EH (cell line): Measurements from ENCODE around the gene FBXW2.
A peak's percentile ranks its signal among the peaks of the same experiment; 100 is the strongest.
"Not testable (repeated sequence)": the region's sequence is repeated elsewhere in the genome, so short reads cannot be mapped to it uniquely, and the experiment has no call there.

ENCODE experiments used
- DNase-seq: peaks from one replicate; pipeline ENCODE4 v3.0.0-alpha.2; 2015; ENCODE audit warnings: low read depth

FBXW2 gene, protein sequence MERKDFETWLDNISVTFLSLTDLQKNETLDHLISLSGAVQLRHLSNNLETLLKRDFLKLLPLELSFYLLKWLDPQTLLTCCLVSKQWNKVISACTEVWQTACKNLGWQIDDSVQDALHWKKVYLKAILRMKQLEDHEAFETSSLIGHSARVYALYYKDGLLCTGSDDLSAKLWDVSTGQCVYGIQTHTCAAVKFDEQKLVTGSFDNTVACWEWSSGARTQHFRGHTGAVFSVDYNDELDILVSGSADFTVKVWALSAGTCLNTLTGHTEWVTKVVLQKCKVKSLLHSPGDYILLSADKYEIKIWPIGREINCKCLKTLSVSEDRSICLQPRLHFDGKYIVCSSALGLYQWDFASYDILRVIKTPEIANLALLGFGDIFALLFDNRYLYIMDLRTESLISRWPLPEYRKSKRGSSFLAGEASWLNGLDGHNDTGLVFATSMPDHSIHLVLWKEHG

DNA sequence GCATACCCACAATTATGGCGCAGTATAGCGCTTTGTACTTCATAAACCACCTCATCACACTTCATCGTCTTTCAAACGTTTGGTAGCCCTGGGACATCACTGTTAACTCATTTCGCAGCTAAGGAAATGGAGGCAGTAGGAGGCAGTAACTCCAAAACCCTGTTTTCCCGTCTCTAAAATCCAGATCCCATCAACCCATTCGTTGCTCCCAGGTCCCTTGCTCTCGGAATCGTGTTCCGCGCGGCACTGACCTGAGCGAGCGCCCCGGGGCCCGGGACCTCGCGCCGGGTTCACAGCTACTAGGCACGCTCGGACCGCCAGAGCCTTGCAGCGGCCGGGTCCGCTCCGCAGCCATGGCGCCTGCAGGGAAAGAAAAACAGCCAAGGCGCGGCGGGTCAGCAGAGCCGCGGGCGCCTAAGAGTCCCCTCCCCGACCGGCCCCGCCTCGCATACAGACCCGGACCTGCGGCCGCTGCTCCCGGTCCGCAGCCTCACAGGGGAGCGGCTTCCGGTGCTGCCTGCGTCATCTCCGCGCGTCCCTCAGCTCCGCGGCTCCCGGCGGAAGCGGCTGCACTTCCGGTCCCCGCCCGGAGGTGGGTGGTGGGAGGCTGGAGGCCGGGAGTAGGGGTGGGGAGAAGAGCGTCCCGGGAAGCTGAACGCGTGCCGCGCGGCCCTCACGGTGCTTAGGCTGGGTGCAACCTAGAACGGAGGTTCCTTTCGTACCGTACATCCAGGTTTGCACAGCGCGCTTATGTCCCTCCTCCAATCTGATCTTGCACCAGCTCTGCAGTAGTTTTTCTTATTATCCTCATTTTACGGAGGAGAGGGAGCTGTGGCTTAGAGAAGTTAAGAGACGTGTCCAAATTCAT lies at the start of gene FBXW2:
Gene FBXW2 (minus strand): TSS at position 519 of the 868 bp plus-strand sequence. CDS start 5,158 bp downstream, outside the sequence.
- DNase-seq = peak; percentile 91

DNA sequence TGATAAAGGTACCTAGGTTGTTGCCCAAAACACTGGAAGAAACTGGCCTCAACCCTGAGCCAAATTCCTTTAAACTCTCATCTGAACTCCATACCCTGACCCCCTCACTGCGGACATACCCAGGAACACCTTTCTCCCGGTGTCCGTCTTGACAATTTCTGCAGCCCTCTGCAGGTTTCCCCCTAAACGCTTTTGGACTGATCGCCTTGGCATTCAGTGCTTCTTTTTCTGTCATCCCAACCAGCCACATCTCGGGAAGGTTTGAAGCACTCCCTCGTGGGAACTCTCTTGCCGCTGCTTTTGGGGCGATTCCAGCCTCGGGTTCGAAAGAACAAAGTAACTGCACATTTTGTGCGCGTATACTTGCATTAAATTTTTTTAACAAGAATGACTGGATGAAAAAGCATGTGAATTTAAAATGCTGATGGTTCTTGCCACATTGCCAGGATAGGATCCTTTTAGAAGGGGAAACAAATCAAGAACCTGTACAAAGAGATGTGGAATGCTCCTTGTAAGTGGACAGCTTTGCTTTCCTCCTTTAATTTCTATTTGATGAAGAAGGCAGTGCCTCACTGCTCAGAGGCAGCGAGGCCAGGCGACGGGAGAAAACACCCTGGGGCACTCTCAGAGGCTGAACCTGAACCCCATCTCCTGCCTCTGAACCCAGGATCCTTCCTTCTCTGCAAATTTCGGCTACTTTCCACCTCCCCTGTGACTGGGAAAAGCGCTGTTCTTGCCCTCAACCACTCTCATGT lies 48.9 kb upstream of the FBXW2 start:
- DNase-seq = peak; percentile 42

DNA sequence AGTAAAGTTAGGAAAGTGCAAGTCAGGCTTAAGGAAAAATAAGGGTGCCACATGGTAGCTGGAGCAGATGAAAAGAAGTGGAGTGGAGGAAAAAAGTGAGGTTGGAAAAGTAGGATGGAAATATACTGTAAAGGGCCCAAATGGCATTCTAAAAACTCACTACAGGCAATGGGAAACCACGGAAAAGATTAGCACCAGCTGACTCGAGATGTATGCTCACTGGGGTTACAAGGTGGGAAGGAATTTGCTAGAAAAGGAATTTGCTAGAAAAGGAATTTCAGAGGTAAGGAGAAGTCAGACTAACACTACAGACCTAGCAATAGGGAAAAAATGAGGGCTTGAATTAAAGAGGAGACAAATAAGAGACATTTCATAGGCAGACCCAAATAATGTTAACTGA lies 45.9 kb upstream of the FBXW2 start:
- peak; percentile 36 for DNase-seq

DNA sequence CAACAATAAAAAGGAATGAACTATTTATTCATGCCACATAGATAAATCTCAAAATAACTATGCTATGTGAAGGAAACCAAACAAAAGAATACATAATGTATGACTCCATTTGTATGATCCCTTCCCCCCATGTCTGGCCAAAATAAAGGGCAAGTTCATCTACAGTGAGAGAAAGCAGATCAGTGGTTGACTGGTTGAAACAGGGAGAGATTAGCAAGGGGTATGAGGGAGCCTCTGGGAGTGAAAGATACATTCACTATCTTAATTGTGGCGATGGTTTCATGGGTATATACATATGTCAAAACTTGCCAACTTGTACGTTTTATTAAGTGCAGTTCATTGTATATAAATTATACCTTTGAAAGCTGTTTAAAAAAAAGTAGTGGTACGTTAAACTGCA lies 44.7 kb upstream of the FBXW2 start:
- DNase-seq = no peak

DNA sequence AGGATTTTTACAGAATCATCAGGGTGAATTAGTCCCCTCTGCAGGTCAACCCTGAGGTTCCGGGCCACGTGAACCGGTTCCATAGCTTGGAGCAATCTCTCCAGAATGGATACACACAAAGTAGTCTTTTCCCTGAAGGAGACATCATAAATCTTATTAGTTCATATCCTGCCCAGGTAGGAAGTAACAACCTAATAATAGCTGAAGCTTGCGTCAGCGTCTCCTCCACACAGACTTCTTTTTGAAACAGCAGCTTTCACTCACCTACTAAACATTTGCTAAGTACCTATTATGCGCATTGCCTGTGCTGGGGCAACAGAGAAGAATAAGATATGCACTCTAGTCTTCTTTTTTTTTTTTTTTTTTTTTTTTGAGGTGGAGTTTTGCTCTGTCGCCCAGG lies 40.1 kb upstream of the FBXW2 start:
- no peak for DNase-seq

DNA sequence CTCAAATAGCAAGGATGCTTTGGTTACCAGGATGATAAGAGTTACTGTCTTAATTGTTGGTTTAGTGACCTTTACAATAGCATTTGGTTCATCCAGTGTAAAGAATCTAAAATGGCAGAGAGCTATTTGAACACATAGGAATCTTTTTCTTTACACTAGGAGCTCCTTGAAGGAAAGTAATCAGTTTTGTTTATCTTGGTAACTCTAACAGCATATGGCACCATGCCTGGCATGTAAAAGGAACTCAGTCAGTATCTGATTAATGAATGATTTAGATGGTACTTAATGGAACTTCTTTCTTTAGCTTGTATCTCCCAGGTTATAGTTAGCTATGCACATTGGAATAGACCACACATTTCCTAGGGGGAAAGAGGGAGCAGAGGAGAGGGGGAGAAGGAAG lies 39.6 kb upstream of the FBXW2 start:
- peak; percentile 30 for DNase-seq

DNA sequence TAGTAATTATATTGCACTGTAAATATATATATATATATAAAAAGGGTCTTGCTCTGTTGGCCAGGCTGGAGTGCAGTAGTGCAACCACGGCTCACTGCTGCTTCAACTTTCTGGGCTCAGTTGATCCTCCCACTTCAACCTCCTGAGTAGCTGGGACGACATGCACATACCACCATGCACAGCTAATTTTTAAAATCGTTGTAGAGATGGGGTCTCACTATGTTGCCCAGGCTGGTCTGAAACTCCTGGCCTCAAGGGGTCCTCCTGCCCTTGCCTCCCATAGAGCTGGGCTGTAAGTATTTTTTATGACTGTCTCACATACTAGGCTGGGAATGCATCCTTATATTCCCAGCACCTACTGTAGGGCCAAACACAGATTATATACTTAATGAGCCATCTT lies 37.6 kb upstream of the FBXW2 start:
- DNase-seq = no peak

DNA sequence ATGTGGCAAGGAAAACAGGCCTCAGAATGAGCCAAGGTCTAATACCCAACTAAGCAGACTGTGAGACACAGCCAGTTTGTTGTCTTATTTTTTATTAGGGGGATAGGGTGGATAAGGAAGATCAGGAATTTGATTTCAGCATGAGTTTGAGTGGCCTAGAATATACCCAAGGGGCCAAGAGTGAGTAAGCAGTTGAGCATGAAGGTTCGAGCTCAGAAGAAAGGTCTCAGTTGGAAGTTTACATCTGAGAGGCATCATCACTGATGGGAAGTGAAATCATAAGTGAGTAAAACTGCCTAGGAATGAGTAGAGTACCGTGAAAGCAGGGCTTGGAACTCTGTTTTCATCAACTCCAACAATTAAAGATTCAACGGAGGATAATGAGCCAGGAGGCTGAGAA lies 36.9 kb upstream of the FBXW2 start:
- peak; percentile 63 for DNase-seq

DNA sequence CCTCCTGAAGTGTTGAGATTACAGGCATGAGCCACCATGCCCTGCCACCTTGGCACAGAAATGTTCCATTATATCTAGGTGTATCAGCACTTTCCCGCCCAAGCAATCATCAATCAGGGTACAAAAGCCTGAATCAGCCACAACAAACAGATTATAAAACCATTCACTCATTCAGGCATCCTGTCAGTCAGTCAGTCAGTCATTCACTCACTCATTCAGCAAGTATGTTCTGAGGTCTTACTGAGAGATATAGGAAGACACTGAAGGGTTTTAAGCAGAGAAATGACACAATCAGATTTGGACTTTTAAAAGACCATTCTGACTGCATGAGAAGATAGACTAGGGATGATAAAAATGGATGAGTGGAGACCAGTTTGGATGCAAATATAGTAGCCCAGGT lies 36.4 kb upstream of the FBXW2 start:
- DNase-seq = no peak

DNA sequence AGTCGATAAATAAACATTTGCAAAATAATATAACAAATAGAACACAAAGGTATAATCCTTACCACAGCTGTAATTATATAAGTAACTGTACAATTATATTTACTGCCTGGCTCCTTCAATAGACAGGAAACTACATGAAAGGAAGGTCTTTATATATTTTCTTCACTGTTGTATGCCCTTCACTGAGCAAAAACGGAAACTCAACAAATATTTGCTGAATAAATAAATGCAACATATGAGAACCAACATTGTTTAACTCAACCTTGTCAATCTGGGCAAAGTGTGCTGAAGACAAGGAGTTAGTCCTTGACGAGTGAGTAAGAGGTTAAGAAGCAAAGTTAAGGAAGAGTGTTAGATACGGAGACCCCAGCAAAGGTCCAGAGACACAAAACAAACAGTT lies 26.9 kb upstream of the FBXW2 start:
- DNase-seq = no peak

DNA sequence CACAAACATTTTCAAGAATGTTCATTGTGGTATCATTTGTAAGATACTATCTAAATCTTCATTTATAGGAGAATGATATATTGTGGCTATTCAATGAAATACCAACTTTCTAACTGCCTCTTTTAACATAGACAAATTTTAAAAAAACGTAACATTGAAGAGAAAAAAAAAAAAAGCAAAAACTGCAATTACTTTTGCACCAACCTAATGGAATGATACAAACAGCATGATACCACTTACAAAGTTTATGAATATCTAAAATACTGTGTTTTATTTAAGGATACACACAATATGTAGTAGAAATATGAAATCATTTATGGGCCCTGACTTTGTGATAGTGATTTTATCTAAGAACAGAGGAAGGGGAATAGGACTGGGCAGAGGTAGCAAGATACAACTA lies 25.4 kb upstream of the FBXW2 start:
- DNase-seq = no peak

DNA sequence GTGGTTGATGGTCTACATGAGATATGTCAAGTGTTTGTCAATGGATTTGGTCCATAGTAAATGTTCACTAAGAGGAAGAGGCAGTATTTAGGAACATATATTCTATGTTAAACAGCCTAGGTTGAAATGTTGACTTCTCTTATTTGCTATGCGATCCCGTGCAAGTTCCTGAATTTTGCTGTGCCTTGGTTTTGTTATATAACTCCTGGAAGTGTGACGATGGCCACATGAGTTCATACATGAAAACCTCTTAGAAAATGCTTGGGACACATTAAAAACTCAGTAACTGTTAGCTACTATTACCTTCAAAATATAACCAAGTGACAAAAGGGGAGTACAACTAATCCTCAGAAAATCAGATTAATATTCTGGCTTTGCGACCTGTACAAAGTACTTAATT lies 21.9 kb upstream of the FBXW2 start:
- DNase-seq = no peak

DNA sequence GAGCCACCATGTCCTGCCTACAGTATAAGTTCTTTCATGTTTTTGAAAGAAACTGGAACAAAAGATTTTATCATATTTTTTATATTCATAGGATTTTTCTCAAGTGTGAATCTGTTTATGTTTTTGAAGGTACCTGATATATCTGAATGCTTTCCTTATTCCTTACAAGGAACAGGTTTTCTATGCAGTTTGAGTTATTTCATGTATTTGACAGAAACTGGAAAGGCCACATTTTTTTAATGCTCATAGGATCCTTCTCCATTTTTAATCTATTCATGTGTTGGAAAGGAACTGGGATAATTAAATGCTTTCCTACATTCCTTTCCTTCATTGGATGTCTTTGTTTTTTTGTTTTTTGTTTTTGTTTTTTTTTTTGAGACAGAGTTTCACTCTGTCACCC lies 15.7 kb upstream of the FBXW2 start:
- no peak for DNase-seq

DNA sequence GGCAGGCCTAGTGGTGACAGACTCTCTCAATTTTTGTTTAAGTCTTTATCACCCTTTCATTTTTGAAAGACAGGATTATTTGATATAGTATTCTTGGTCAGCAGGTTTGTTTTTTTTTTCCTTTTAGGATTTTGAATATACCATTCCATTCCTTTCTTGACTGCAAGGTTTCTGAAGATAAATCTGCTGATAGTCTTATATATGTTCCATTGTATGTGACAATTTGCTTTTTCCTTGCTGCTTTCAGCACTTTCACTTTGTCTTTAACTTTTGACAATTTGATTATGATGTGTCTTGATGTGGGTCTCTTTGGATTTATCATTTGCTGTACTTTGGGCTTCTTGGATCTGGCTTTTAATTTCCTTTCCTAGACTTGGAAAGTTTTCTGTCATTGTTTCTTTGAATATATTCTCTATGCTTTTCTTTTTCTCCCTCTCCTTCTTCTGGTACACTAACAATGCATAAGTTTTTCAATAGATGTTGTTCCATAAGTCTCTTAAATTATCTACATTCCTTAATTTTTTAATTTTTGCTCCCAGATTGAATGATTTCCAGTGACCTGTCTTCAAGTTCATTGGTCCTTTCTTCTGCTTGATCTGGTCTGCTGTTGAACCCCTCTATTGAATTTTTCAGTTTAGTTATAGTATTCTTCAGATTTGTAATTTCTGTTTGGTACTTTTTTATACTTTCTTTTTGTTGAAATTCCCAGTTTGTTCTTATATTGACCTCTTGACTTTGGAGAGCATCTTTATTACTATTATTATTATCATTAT lies 14.6 kb upstream of the FBXW2 start:
- no peak for DNase-seq

DNA sequence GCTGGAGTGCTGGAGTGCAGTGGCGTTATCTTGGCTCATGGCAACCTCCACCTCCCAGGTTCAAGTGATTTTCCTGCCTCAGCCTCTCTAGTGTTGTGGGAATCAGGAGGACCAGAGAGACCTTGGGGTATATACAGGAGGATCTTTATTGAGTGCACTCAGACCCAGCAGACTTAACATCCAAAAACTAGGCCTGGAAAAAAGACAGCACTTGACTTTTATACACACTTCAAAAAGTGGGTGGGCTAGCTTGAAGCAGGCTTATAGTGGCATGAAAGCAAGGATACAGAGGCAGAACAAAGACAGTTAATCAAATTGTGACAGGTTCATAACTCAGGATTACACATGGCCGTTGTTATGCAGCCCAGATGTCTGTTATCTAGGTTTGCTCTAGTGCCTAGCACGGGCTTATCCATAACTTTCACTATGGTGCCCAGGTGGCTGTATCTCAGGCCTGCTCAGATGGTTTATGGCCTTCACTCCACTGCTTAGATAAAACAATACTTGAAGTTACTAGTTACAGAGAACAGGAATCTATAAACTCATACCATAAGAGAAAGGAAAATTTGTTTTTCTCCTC lies 11.7 kb upstream of the FBXW2 start:
- DNase-seq = not testable (repeated sequence)

DNA sequence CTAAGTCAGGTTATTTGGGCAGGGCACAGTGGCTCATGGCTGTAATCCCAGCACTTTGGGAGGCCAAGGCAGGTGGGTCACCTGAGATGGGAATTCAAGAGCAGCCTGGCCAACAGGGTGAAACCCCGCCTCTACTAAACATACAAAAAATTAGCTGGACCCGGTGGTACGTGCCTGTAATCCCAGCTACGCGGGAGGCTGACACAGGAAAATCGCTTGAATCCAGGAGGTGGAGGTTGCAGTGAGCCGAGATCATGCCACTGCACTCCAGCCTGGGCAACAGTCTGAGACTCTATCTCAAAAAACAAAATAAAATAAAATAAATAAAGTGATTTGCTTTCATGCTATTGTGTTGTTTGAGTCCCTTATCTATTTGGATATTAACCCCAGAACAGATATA lies 8.2 kb upstream of the FBXW2 start:
- DNase-seq = no peak

DNA sequence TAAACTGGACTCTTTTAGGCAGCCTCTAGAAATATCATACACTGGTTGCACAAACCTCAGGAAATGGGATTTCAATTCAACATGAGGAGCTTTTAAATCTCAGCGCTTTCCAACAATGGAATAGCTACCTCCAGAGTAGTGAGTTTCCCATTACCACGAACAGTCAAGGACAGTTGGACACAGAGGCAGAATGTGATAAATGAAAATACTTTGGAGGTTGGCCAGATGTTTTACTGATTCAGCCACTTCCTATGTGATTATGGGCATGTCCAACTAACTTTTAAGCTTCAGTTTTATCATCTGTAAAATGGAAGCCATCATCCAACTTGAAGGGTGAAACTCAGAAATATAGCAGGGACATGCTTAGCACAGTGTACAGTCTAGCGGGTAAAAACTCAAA lies 2.1 kb downstream of the FBXW2 start:
- peak; percentile 7 for DNase-seq

DNA sequence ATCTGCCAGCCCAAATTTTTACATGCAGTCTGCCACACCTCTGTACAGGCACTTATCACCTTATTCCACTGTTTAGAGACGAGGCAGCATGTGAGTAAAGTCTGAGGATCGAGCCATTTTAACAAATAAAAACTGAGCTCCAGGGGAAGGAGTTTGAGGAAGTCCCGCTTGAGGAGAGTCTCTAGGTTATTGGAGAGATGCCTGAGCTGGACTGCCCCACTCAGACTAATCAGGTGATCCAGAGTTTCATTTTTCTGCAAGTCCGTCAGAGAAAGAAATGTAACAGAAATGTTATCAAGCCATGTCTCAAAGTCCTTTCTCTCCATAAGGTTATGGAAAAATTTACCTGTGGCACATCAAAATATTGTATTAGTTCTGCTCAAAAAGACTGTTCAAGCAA lies 5.3 kb downstream of the FBXW2 start:
- no peak for DNase-seq

DNA sequence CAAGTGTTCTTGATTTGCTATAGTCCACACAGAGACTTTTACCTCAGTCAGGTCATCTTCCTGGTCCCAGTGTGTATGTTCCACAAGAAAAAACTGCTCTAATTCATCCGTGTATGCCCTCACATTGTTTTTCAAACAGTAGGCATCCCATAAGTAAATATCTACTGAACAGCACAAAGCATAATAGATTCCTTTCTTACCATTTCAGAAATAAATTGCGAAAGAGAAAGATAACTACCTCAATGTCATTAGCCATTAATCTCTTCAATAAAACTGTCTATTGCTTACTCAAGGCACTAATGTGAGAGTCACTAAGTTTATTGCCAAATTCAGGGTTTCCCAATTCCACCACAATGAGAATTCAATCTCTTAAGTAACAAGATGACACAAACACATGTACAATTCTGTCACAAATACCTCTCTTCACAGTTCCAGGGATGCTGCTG lies 9.6 kb downstream of the FBXW2 start:
- DNase-seq = peak; percentile 60

DNA sequence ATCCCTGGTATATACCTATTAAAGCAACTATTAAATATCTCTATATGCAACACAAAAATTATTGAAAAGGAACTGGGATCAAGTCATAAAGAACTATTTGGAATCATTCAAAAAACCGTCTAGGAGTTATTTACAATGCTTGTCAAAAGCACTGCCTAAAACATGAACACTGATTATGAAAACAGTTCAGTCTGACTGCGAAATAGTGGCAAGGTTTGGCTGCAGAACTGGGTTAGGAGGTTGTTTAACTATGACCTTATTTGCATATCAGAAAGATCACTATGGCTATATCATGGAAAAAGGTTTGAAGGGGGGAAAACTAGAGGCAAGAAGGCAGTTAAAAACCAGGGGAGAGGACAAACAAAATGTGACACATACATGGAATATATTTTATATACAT lies 12.0 kb downstream of the FBXW2 start:
- DNase-seq = no peak

DNA sequence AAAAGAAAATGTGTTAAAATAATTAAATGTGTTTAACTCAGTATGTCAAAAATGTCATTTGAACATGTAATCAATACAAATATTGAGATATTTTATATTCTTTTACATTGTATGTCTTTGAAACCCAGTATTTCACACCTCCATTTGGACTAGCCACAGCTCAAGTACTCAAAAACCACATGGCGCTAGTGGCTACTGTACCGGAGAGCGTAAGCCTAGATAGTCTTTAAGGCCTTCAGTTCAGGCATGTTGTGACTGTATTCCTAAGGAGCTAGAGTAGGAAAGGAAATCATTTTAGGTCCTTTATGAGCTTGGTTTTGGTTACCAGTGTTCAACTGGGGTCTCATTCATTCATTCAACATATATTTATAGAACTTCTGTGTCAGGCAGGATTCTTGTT lies 12.8 kb downstream of the FBXW2 start:
- no peak for DNase-seq
